Measurements from ENCODE around the gene CHRD.

DNA sequence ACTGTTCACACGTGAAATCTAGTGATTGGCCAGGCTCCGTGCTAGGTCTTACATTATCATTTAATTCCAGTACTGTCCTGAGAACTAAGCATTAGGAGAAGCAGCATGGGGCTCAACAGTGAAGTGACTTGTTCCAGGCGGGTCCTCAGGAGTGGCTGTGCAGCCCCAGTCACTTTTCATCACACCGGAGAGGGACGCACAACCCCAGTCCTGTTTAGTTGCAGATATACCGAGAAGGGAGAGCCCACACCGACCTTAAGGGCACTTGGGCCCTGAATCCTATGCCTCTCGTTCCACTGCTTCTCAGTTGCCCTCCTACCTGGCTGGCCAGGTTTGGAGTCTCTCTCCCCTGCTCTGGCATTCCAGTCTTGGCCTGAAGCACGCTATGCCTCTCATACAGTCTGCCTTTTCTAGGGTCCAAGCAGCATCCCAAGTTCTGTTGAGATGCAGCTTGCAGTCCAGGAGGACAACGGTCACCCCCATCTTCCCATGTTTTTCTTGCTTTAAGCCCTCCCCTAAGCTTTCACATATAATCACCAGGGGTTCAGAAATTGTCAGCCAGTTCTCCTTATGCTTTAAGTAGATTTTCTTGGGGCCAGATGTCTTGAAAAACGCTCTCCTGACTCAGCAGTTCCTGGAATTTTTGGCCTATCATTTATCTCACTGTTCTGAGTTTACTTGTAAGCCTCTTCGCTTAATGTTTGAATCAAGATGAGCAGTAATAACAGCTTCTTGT lies 32.4 kb upstream of the CHRD start:
- TF ChIP-seq, protein P1, sequence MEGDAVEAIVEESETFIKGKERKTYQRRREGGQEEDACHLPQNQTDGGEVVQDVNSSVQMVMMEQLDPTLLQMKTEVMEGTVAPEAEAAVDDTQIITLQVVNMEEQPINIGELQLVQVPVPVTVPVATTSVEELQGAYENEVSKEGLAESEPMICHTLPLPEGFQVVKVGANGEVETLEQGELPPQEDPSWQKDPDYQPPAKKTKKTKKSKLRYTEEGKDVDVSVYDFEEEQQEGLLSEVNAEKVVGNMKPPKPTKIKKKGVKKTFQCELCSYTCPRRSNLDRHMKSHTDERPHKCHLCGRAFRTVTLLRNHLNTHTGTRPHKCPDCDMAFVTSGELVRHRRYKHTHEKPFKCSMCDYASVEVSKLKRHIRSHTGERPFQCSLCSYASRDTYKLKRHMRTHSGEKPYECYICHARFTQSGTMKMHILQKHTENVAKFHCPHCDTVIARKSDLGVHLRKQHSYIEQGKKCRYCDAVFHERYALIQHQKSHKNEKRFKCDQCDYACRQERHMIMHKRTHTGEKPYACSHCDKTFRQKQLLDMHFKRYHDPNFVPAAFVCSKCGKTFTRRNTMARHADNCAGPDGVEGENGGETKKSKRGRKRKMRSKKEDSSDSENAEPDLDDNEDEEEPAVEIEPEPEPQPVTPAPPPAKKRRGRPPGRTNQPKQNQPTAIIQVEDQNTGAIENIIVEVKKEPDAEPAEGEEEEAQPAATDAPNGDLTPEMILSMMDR (IDR thresholded peaks at IDR 0.05; ENCODE audit: low read depth, low read length, poor library complexity, severe bottlenecking) = no peak
- TF ChIP-seq EZH2phosphoT487 (IDR thresholded peaks at IDR 0.05; ENCODE audit: borderline replicate concordance, low read length) = no peak

Measured in DOHH2 (cell line).